Measurements from ENCODE around the gene ATG7.

ATG7 gene

GRCh38 chr3:11312166-11312565 lies 40.0 kb downstream of the ATG7 start:
- no peak overlapping the region for H3K4me3 ChIP-seq (replicated peaks; ENCODE audit: low read depth, low read length)
- TF ChIP-seq CTCF (IDR thresholded peaks at IDR 0.05; ENCODE audit: low read depth, low read length, missing control alignments), result no peak
- no peak for DNase-seq (ENCODE audit: extremely low read depth, low read depth)

- no peak for TF ChIP-seq CTCF (IDR thresholded peaks at IDR 0.05; ENCODE audit: low read depth, low read length, missing control alignments)
- H3K4me3 ChIP-seq (replicated peaks; ENCODE audit: low read depth, low read length), result no peak overlapping the region
- no peak for DNase-seq (ENCODE audit: extremely low read depth, low read depth)
These were observed 45.1 kb downstream of the ATG7 start for GRCh38 chr3:11317300-11317699.

GRCh38 chr3:11322931-11323330 lies 50.7 kb downstream of the ATG7 start:
- no peak for TF ChIP-seq CTCF (IDR thresholded peaks at IDR 0.05; ENCODE audit: low read depth, low read length, missing control alignments)

GRCh38 chr3:11323813-11324212 lies 51.6 kb downstream of the ATG7 start:
- TF ChIP-seq CTCF (IDR thresholded peaks at IDR 0.05; ENCODE audit: low read depth, low read length, missing control alignments), result no peak
- H3K4me3 ChIP-seq (replicated peaks; ENCODE audit: low read depth, low read length), result no peak overlapping the region
- DNase-seq (ENCODE audit: extremely low read depth, low read depth), result no peak

More at GRCh38 chr3:11322931-11323330, 50.7 kb downstream of the ATG7 start:
- no peak overlapping the region for H3K4me3 ChIP-seq (replicated peaks; ENCODE audit: low read depth, low read length)
- no peak for DNase-seq (ENCODE audit: extremely low read depth, low read depth)

- no peak for TF ChIP-seq CTCF (IDR thresholded peaks at IDR 0.05; ENCODE audit: low read depth, low read length, missing control alignments)
- no peak for DNase-seq (ENCODE audit: extremely low read depth, low read depth)
- H3K4me3 ChIP-seq (replicated peaks; ENCODE audit: low read depth, low read length), result no peak overlapping the region
These were observed 55.4 kb downstream of the ATG7 start for GRCh38 chr3:11327619-11328018.

GRCh38 chr3:11328196-11328945 lies 56.2 kb downstream of the ATG7 start:
- DNase-seq (ENCODE audit: extremely low read depth, low read depth), result no peak
- no peak for TF ChIP-seq CTCF (IDR thresholded peaks at IDR 0.05; ENCODE audit: low read depth, low read length, missing control alignments)
- H3K4me3 ChIP-seq (replicated peaks; ENCODE audit: low read depth, low read length), result no peak overlapping the region

GRCh38 chr3:11329777-11330176 lies 57.6 kb downstream of the ATG7 start:
- DNase-seq (ENCODE audit: extremely low read depth, low read depth), result no peak
- no peak for TF ChIP-seq CTCF (IDR thresholded peaks at IDR 0.05; ENCODE audit: low read depth, low read length, missing control alignments)
- no peak overlapping the region for H3K4me3 ChIP-seq (replicated peaks; ENCODE audit: low read depth, low read length)
